GM12878 (cell line): ENCODE data around the gene CFAP126. TPM values are rescaled to one million over a fixed set of nuclear protein-coding genes. Genes with fewer than 3 reads are reported as not detected.

Source experiments
- ATAC-seq: fragments of 200-7000 bp; cut with Tn5 transposase; 3 replicates; pipeline ENCODE4 v1.9.1; 2020; ENCODE audit warnings: mild to moderate bottlenecking, moderate library complexity
- BruUV-seq: library from RNA; stranded (reverse); fragments of 400-500 nt; replicated peaks from 2 replicates; lab custom pipeline; 2021; lab: Mats Ljungman, UMichigan
- CTCF ChIA-PET: fragments of 300-600 bp; sonication (Branson Sonifier 250); formaldehyde crosslinking; extraction: SDS; loops from one replicate; lab custom pipeline; 2021; ENCODE audit warnings: inconsistent platforms; lab: Yijun Ruan, JAX
- POLR2A ChIA-PET: fragments of 350-600 bp; formaldehyde crosslinking; extraction: SDS; loops from one replicate; lab custom pipeline; 2021; ENCODE audit warnings: inconsistent platforms; lab: Charles Lee
- RAD21 ChIA-PET: fragments of 300-600 bp; sonication (Branson Sonifier 250); formaldehyde crosslinking; loops from one replicate; lab custom pipeline; 2023; ENCODE audit warnings: antibody characterized with exemption; ENCODE audit not compliant: unreplicated experiment; lab: Charles Lee
- SMC1A ChIA-PET: fragments of 300-600 bp; sonication (Branson Sonifier 250); formaldehyde crosslinking; loops from one replicate; lab custom pipeline; 2023; ENCODE audit not compliant: unreplicated experiment, uncharacterized antibody; lab: Charles Lee
- DNase-seq: peaks from one replicate; pipeline ENCODE4 v3.0.0-alpha.2; 2011; ENCODE audit warnings: low read depth, low spot score
- FAIRE-seq: peaks from 3 replicates; lab custom pipeline; 2011; peaks lifted over from hg19 to GRCh38; lab: Jason Lieb, UNC
- H2AFZ ChIP-seq: 2 replicates; pipeline ENCODE4 v1.6.0; 2011; ENCODE audit warnings: low read depth, low read length, control low read depth; ENCODE audit not compliant: control insufficient read depth
- H3K27ac ChIP-seq: 2 replicates; pipeline ENCODE4 v1.5.1; 2011; ENCODE audit warnings: control low read depth; ENCODE audit not compliant: control insufficient read depth, insufficient read depth
- H3K27me3 ChIP-seq, 2 experiments: replicated peaks in 1 of 2; 2 replicates each; pipeline versions ENCODE4 v1.6.0 to v1.6.1; 2011; ENCODE audit warnings: low read length in 1 of 2; ENCODE audit not compliant: control insufficient read depth in 2 of 2, insufficient read depth in 2 of 2
- H3K36me3 ChIP-seq, 2 experiments: 2 replicates each; pipeline ENCODE4 v1.5.1; 2011; ENCODE audit warnings: low read length in 1 of 2; ENCODE audit not compliant: control insufficient read depth in 2 of 2, insufficient read depth in 2 of 2
- H3K4me1 ChIP-seq: 2 replicates; pipeline ENCODE4 v1.6.1; 2011; ENCODE audit warnings: mild to moderate bottlenecking, low read length, moderate library complexity, mixed read lengths; ENCODE audit not compliant: control insufficient read depth, insufficient read depth
- H3K4me2 ChIP-seq: 2 replicates; pipeline ENCODE4 v1.6.0; 2011; ENCODE audit warnings: control low read depth; ENCODE audit not compliant: control insufficient read depth, insufficient read depth
- H3K4me3 ChIP-seq: fragments of 200-600 bp; sonication (generic); 2 replicates; pipeline ENCODE4 v1.5.1; 2016
- H3K79me2 ChIP-seq: 2 replicates; pipeline ENCODE4 v1.6.0; 2011; ENCODE audit warnings: low read length; ENCODE audit not compliant: control insufficient read depth, insufficient read depth
- H3K9ac ChIP-seq: 2 replicates; pipeline ENCODE4 v1.8.0; 2011; ENCODE audit warnings: low read length, control low read depth, mixed read lengths; ENCODE audit not compliant: control insufficient read depth, insufficient read depth
- H3K9me3 ChIP-seq: replicated peaks from 3 replicates; pipeline ENCODE4 v1.5.1; 2011; ENCODE audit warnings: mild to moderate bottlenecking, low read length; ENCODE audit not compliant: control insufficient read depth, insufficient read depth
- H4K20me1 ChIP-seq: 2 replicates; pipeline ENCODE4 v1.6.0; 2011; ENCODE audit not compliant: control insufficient read depth, insufficient read depth
- CTCF ChIP-seq, 3 experiments: IDR thresholded peaks in 2 of 3; conservative IDR thresholded peaks in 1 of 3; 2 replicates each; pipeline ENCODE4 v1.5.1; 2011; ENCODE audit warnings: low read depth in 3 of 3, low read length in 3 of 3, mild to moderate bottlenecking in 3 of 3, control low read depth in 2 of 3, moderate library complexity in 2 of 3, inconsistent platforms in 1 of 3, mixed read lengths in 1 of 3; ENCODE audit not compliant: control insufficient read depth in 2 of 3, insufficient read depth in 1 of 3; ENCODE audit errors: extremely low read depth in 1 of 3
- KAT2A ChIP-seq: conservative IDR thresholded peaks from 2 replicates; pipeline ENCODE4 v1.6.1; 2011; ENCODE audit warnings: low read depth, low read length; ENCODE audit not compliant: control insufficient read depth
- RAD21 ChIP-seq: IDR thresholded peaks from 2 replicates; pipeline ENCODE4 v1.6.1; 2011; ENCODE audit warnings: mild to moderate bottlenecking, low read depth, low read length, moderate library complexity; ENCODE audit not compliant: insufficient read depth
- SMC3 ChIP-seq: IDR thresholded peaks from 2 replicates; pipeline ENCODE4 v1.6.1; 2011; ENCODE audit warnings: low read length, improper control_type of control experiment, borderline replicate concordance
- WGBS: methylation state at CpG from one replicate; pipeline ENCODE4 v1.1.6; 2016; ENCODE audit warnings: low lambda C conversion rate; ENCODE audit not compliant: insufficient replicate concordance, insufficient coverage; ENCODE audit errors: missing lambda C conversion rate; 5-methylcytosine and 5-hydroxymethylcytosine counted together
- in situ Hi-C: fragments of 300-500 bp; cut with MboI; formaldehyde crosslinking; loops from 9 replicates; pipeline ENCODE4 v1.14.3; 2018; ENCODE audit warnings: mixed read lengths
- intact Hi-C: fragments of 100-400 bp; cut with micrococcal nuclease; formaldehyde crosslinking; loops from one replicate; pipeline ENCODE4 v1.14.2; 2022; ENCODE audit not compliant: unreplicated experiment
- polyA plus RNA-seq, 11 experiments: library from polyadenylated mRNA; depleted of rRNA in 4 of 11; unstranded in 6 of 11; stranded (reverse) in 5 of 11; fragments of >200 nt; fragmentation: Nextera tagmentation in 4 of 11; fragmentation: Illumina TruSeq in 1 of 11; extraction: Ambion mirVana in 4 of 11; extraction: Trizol in 1 of 11; gene quantifications; 1 replicate in 1 of 11; 2 replicates in 10 of 11; pipeline versions ENCODE4 v1.2.1 to v1.2.3, GENCODE V29; 2011 to 2016; ENCODE audit warnings: inconsistent platforms in 2 of 11, missing spikeins in 2 of 11, low read depth in 1 of 11
- total RNA-seq, 4 experiments: library from RNA; depleted of rRNA in 3 of 4; stranded (reverse); fragments of >200 nt in 3 of 4; fragmentation: Illumina TruSeq in 1 of 4; extraction: Trizol in 1 of 4; gene quantifications; 2 replicates each; pipeline versions ENCODE4 v1.2.1 to v1.2.3, GENCODE V29; 2013 to 2021

The CFAP126 gene
- total and polyA plus RNA-seq, 10 of the 15 experiments (the other 5 are each of a cell fraction or from before 2014, with no cell fraction given), result not detected

GRCh38 chr1:161382214-161383019 lies 14.7 kb upstream of the CFAP126 start:
- Histone ChIP-seq H3K4me2 (no peak overlapping the region), H3K9ac (no peak overlapping the region), H3K79me2 (no peaks in the 10 kb centered on the region), H4K20me1 (no peaks in the 10 kb centered on the region), H3K9me3 (no peaks in the 10 kb centered on the region; the same call in 2 of the 3 replicates), H3K36me3 (no peaks in the 10 kb centered on the region), H3K27ac (no peak overlapping the region), H2AFZ (peak overlapping the region; percentile 39; the same call in 1 of the 2 replicates), H3K4me3 (no peak overlapping the region), H3K4me1 (peaks cover 14% of the 10 kb centered on the region; the same call in 1 of the 2 replicates), H3K27me3 (no peaks in the 10 kb centered on the region)
- ChIA-PET RAD21 (interaction anchor here (0.5 to 6.1 kb wide), 29 partner anchors 9 to 371 kb away, joined by 3 to 77 read pairs (median 4); partner anchors contain the start of genes CFAP126, NDUFS2, PPOX and SDHC), SMC1A (interaction anchor here (0.6 to 6.9 kb wide), 36 partner anchors 8 to 385 kb away, joined by 3 to 72 read pairs (median 5); partner anchors contain the start of genes APOA2, CFAP126, NDUFS2 and PPOX), CTCF (interaction anchor here (0.7 to 10.4 kb wide), 61 partner anchors 8 to 392 kb away, joined by 3 to 204 read pairs (median 5); partner anchors contain the start of genes APOA2, B4GALT3, CFAP126 and KLHDC9), POLR2A (interaction anchor here (2.0 to 2.1 kb wide), 2 partner anchors 157 to 217 kb away, joined by 6 to 7 read pairs; partner anchors contain the start of genes PPOX and TOMM40L)
- peak; percentile 94 for ATAC-seq
- WGBS, result 35% methylated on average over 4 of the region's 4 CpGs
- BruUV-seq, result no TSS peak
- FAIRE-seq, result peak; percentile 92
- in situ Hi-C loops, result loop anchor here (5.0 kb wide), 1 partner anchor 155 kb away; the partner anchor contains the start of gene TOMM40L
- TF ChIP-seq CTCF (IDR thresholded peaks at IDR 0.05 in 2 of 3, conservative IDR thresholded peaks at IDR 0.05 in 1 of 3; ENCODE audit: control insufficient read depth in 2 of 3, extremely low read depth in 1 of 3, insufficient read depth in 1 of 3, low read depth in 3 of 3, low read length in 3 of 3) (peak; percentile 39 to 75 (median 54); a peak in 5 of 6 replicates), KAT2A (no peak), SMC3 (peak; percentile 64; the same call in 1 of the 2 replicates), RAD21 (peak; percentile 78)
- no peak for DNase-seq
- intact Hi-C loops, result loop anchor here (1.0 to 5.0 kb wide), 5 partner anchors 70 to 190 kb away; partner anchors contain the start of gene SDHC
